GM15510 (cell line): Measurements from ENCODE around the gene FANCC.

Experiments used
- POLR2A ChIP-seq: IDR thresholded peaks from 3 replicates; pipeline ENCODE4 v1.6.1; 2011; ENCODE audit warnings: borderline replicate concordance; ENCODE audit not compliant: insufficient read length; ENCODE audit errors: extremely low read depth

Gene FANCC

DNA sequence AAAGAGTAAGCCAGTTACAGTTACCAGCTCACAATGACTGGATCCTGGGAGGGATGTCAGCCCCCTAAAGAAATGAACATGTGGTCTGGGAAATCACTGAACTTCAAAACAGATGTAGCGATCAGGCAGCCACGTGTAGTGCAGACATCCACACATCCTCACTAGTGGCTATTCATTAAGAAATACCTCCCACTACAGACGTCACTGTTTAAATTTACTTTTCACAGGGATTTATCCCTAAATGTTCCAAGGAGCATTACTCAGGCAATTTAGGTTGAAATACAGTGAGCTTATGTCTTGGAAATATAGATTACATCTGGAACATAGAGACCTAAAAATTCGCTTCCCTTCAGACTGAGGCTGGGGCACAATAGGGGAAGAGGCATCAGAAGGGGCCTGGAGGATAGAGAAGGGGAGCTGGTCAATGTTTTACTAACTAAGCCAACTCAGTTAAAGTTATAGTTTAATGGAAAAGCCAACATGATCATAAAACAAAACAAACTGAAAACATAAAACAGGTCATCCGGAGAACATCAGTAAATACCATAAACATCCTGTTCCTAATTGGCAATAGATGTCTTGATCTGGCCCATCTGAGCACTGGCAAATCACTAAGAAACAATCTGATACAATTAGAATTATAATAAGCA, 92.3 kb downstream of the FANCC start:
- no peak for TF ChIP-seq POLR2A

DNA sequence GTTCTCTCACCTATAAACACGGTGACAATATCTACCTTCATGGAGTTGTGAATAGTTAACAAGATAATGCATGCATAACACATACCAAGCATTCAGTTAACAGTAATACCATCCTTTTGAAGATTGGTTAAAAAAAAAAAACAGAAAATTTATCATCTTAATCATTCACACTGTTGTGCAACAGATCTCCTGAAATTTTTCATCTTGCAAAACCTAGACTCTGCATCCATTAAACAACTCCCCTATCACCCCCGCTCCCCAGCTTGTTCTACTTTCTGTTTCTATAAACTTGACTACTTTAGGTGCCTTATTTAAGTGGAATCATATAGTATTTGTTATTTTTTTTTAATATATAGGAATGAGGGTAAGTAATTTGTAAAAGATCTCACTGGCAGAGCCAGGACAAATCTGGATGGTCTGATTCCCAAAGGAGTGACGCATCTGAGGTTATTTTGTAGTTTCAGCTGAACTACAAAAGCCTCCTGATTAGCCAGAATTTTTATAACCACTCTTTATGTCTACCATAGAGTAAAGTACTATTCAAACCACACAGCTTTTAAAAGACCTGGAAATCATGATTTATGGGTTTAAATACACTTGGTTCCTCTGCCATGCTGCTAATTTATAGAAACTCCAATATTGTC, 93.0 kb downstream of the FANCC start:
- no peak for TF ChIP-seq POLR2A

DNA sequence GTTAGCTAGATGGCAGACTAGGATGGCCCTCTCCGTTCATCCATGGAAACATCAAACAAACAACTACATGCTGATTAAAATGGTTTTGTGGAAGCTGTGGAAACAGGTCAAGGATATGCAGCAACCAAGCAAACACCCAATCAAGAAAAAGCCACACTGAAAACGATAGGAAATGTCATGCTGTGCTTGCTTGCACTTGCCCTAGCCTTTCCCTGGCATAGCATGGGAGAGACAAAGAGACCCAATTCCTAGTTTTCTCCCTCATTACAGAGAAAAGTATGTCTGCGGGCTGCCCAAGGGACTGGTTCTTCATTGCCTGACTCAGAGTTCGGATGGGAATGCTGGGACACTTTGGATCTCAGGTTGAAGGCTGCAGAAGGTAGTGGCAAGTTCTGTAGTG, 98.7 kb downstream of the FANCC start:
- TF ChIP-seq POLR2A, result no peak

DNA sequence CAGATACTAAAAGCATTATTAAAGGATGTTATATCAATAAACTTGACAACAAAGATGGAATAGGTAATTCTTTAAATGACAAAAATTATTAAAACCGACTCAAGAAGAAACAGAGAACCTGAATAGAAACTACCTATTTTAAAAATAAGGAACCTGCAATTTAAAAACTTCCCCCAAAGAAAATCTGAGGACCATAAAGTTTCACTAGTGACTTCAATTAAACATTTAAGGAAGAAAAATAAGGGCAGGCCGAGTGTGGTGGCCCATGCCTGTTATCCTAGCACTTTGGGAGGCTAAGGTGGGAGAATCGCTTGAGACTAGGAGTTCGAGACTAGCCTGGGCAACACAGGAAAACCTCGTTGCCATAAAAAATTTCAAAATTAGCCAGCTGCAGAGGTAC, 99.6 kb downstream of the FANCC start:
- no peak for TF ChIP-seq POLR2A

- TF ChIP-seq POLR2A, result no peak
Measured at GRCh38 chr9:95215336-95215898, 102.1 kb downstream of the FANCC start.

- no peak for TF ChIP-seq POLR2A
Measured at GRCh38 chr9:95213117-95213516, 104.4 kb downstream of the FANCC start.

- no peak for TF ChIP-seq POLR2A
Measured at GRCh38 chr9:95211028-95211427, 106.5 kb downstream of the FANCC start.

DNA sequence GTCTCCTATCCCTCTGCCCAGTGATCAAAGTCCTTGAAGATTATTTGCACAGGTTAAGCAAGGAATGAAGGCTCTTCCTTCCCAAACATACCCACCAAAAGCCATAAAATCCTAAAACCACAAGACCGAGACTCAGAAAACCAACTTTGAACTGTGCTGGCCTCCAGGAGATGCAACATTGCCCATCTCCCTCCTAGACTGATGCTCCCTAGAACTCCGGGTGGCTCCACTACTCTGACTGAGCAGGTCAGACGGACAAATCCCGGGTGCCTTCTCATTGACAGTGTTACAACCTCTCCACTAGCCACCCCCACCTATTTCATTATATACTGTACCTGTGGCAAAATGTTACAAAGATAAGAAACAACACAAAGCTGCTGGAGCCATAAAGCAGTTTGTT, 110.1 kb downstream of the FANCC start:
- no peak for TF ChIP-seq POLR2A

DNA sequence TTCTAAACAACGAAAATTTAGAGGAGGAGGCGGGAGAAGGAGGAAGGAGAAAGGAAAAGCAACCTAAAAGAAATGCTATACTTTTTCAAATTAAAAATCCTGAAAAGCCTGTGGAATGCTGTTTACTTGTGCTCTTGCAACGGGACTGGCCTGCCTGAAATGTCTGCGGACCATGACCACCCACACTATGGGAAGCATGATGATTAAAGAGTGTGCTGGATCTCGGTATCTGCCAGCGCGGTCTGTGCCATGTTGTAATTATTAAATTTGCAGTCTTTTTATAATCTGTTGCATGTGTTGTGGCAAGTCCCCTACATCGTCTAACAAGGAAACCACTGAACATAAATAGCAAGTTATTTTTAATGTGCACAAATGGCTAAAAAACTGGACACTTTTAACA, 111.4 kb downstream of the FANCC start:
- no peak for TF ChIP-seq POLR2A

DNA sequence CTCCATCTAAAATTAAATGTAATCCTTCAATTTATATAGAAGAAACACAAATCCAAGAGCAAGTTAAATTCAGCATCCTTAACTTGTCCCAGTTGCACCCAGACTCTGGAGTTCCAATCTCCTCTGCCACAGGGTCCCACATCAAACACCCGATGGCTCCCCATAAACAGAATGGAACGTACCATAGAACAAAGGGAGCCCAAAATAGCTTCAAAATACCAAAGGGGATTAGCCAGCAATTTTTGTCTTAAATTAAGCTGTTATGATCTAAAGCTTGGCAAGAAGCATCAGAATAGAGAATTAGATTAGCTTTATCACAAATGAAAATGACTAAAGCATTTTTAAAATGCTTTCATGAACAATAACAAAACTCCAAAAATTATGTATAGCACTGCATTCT, 112.8 kb downstream of the FANCC start:
- no peak for TF ChIP-seq POLR2A

- TF ChIP-seq POLR2A, result no peak
Measured at GRCh38 chr9:95204310-95204709, 113.2 kb downstream of the FANCC start.

DNA sequence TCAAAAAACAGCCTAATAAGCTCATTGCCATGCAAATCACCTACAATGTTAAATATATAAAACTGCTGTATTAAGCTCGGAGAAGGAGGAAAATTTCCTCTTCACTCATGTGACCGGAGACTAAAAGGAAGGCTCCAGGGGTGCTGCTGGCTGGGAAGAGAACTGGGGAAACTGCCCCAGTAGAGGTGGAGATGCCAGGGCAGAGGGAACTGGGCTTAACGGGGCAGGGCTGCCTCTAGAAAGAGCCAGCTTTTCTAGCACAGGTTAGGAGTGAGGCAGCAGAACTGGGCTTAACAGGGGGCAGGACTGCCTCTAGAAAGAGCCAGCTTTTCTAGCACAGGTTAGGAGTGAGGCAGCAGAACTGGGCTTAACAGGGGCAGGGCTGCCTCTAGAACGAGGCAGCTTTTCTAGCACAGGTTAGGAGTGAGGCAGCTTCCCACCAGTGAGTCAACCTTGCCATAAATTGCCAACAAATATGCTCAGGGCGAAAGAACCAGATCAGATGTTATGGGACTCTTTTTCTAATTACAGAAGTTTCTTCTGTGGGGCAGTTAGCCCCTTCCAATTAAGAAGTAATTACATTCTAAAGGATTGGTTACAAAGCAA, 115.3 kb downstream of the FANCC start:
- no peak for TF ChIP-seq POLR2A

DNA sequence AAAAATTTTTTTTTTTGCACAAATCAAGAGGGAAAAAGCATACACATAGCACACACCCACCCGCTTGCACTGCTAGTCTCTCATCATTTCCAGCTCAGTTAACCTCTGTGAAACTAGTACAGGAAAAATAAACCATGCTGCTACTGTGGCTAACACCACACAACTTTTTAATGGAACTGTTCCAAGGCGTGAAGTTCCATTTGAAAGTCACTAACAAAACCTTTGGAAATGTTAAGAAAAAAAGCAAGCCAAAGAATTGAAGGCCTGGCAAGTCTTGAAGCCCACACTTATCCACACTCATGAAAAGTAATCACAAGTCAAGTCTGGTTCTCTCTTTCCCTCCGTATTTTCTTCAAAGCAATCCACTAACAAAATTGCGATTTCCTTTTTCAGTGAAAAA, 116.3 kb downstream of the FANCC start:
- no peak for TF ChIP-seq POLR2A

DNA sequence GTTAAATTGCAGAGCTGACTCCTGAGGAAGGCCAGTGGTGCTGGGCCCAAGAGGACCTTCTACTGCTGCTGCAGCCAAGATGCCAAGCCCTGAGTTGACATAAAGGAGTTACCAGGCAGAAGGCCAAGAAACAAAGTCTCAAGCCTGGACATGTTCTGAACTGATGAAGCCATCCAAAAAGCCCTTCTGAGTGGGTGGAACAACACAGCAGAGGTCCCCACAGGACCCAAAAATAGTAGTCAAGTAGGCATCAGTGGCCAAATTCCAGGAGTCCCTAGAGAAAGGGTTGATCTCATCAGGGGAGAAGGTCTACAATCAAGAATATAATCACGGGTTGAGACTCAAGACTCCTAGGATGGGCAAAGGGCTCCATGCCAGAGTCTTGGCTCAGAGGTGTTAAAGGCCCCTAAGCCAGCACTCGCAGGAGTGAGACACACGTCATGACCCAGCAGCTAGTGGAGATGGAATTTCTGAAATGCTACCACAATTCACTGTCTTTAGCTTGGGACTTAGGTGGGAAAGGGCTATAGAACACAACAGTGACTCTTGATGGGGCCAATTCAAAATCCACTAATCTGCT, 119.7 kb downstream of the FANCC start:
- TF ChIP-seq POLR2A, result no peak

GRCh38 chr9:95193480-95193879, 124.0 kb downstream of the FANCC start:
- no peak for TF ChIP-seq POLR2A
